ENCODE data around the gene JHY. TPM values are rescaled to one million over a fixed set of nuclear protein-coding genes. Genes with fewer than 3 reads are reported as not detected.

The JHY gene
- total and polyA plus RNA-seq, 2 donors (not counting 1 experiment from before 2014, with no cell fraction given) = 1.6 to 3.5 TPM

DNA sequence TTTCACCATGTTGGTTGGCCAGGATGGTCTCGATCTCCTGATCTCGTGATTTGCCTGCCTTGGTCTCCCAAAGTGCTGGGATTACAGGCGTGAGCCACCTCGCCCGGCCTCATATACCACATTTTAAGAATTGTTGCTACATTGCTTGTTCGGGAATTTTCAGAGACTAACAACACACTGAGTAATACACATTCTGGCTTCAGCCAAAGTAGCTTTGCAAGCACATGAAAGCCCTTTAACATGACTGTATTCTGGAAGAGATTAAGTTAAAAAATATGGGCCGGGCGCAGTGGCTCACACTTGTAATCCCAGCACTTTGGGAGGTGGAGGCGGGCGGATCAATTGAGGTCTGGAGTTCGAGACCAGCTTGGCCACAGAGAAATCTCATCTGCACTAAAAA lies 29.3 kb upstream of the JHY start:
- Histone ChIP-seq H3K9ac (ENCODE audit: insufficient read depth, low read length) (no peak overlapping the region), H4K20me1 (ENCODE audit: control insufficient read depth, extremely low read depth, insufficient read depth, low read length) (no peaks in the 10 kb centered on the region), H2AFZ (ENCODE audit: low read length) (no peak overlapping the region), H3K27me3 (ENCODE audit: control insufficient read depth, insufficient read depth, low read length) (no peaks in the 10 kb centered on the region), H3K4me1 (ENCODE audit: control insufficient read depth, extremely low read depth, insufficient read depth, low read length) (peaks cover 2% of the 10 kb centered on the region), H3K9me3 (ENCODE audit: control insufficient read depth, insufficient read depth, low read depth, low read length) (no peaks in the 10 kb centered on the region), H3K36me3 (ENCODE audit: control insufficient read depth, insufficient read depth, low read length) (no peaks in the 10 kb centered on the region), H3K4me2 (ENCODE audit: extremely low read depth, insufficient read depth, low read length) (no peak overlapping the region), H3K4me3 (replicated peaks in 1 of 4; ENCODE audit: control extremely low read depth in 1 of 4, insufficient read depth in 1 of 4, low read depth in 3 of 4, low read length in 4 of 4) (no peak overlapping the region), H3K27ac (ENCODE audit: insufficient read depth, low read length) (no peak overlapping the region), H3K79me2 (ENCODE audit: control insufficient read depth, insufficient read depth, low read length) (no peaks in the 10 kb centered on the region)
- no peak for TF ChIP-seq EZH2 (IDR thresholded peaks at IDR 0.05; ENCODE audit: low read length, missing control alignments)
- TF ChIP-seq, protein P1, sequence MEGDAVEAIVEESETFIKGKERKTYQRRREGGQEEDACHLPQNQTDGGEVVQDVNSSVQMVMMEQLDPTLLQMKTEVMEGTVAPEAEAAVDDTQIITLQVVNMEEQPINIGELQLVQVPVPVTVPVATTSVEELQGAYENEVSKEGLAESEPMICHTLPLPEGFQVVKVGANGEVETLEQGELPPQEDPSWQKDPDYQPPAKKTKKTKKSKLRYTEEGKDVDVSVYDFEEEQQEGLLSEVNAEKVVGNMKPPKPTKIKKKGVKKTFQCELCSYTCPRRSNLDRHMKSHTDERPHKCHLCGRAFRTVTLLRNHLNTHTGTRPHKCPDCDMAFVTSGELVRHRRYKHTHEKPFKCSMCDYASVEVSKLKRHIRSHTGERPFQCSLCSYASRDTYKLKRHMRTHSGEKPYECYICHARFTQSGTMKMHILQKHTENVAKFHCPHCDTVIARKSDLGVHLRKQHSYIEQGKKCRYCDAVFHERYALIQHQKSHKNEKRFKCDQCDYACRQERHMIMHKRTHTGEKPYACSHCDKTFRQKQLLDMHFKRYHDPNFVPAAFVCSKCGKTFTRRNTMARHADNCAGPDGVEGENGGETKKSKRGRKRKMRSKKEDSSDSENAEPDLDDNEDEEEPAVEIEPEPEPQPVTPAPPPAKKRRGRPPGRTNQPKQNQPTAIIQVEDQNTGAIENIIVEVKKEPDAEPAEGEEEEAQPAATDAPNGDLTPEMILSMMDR (conservative IDR thresholded peaks at IDR 0.05 in 1 of 2, IDR thresholded peaks at IDR 0.05 in 1 of 2; ENCODE audit: low read depth in 1 of 2, low read length in 2 of 2) = no peak
- DNase-seq (ENCODE audit: low read depth in 2 of 2) = peak in 1 of 2 donors; percentile 14

DNA sequence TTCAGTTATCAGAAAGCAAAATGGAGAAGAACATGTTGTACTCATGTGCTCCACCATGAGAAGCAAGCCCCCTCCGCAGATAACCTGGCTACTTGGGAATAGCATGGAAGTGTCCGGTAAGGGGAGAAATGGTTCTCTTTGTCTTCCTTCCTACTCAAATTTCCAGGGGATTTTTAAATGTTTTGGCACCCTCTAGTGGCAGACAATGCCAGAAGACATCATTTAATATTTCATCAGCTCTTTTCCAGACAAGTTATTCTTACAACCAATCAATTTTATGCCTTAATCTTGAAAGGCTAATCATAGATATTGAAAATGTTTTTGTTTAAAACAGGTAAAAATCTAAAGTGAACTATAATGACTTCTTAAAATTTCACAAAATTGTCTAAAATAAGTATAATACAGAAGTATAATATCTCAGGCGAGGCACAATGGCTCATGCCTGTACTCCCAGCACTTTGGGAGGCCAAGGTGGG lies 28.6 kb upstream of the JHY start:
- TF ChIP-seq, protein P1 (conservative IDR thresholded peaks at IDR 0.05 in 1 of 2, IDR thresholded peaks at IDR 0.05 in 1 of 2; ENCODE audit: low read depth in 1 of 2, low read length in 2 of 2) = peak; percentile 57 to 58
- TF ChIP-seq EZH2 (IDR thresholded peaks at IDR 0.05; ENCODE audit: low read length, missing control alignments) = no peak
- Histone ChIP-seq H3K36me3 (ENCODE audit: control insufficient read depth, insufficient read depth, low read length) (no peaks in the 10 kb centered on the region), H3K4me3 (replicated peaks in 1 of 4; ENCODE audit: control extremely low read depth in 1 of 4, insufficient read depth in 1 of 4, low read depth in 3 of 4, low read length in 4 of 4) (no peak overlapping the region), H3K9ac (ENCODE audit: insufficient read depth, low read length) (no peak overlapping the region), H3K4me1 (ENCODE audit: control insufficient read depth, extremely low read depth, insufficient read depth, low read length) (peaks cover 2% of the 10 kb centered on the region), H4K20me1 (ENCODE audit: control insufficient read depth, extremely low read depth, insufficient read depth, low read length) (no peaks in the 10 kb centered on the region), H3K79me2 (ENCODE audit: control insufficient read depth, insufficient read depth, low read length) (no peaks in the 10 kb centered on the region), H3K4me2 (ENCODE audit: extremely low read depth, insufficient read depth, low read length) (peak overlapping the region; percentile 37), H3K27ac (ENCODE audit: insufficient read depth, low read length) (no peak overlapping the region), H3K27me3 (ENCODE audit: control insufficient read depth, insufficient read depth, low read length) (no peaks in the 10 kb centered on the region), H3K9me3 (ENCODE audit: control insufficient read depth, insufficient read depth, low read depth, low read length) (no peaks in the 10 kb centered on the region), H2AFZ (ENCODE audit: low read length) (peak overlapping the region; percentile 47)
- peak; percentile 78 to 88 for DNase-seq (ENCODE audit: low read depth in 2 of 2)

DNA sequence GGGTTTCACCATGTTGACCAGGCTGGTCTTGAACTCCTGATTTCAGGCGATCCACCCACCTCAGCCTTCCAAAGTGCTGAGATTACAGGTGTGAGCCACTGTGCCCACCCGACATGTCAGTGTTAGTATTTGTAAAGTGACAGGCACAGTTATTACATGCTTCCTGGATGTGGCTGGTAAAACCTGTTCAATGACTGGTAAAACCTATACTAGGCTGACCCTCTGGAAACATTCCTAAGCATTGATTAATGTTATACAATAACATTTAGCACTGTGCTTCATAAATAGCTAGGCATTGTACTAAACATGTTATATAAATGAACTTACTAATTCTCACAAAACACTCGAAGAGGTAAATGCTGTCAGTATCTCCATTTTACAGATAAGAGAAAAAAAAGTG lies 20.9 kb upstream of the JHY start:
- DNase-seq (ENCODE audit: low read depth in 2 of 2) = no peak
- Histone ChIP-seq H3K79me2 (ENCODE audit: control insufficient read depth, insufficient read depth, low read length) (no peaks in the 10 kb centered on the region), H3K4me2 (ENCODE audit: extremely low read depth, insufficient read depth, low read length) (no peak overlapping the region), H4K20me1 (ENCODE audit: control insufficient read depth, extremely low read depth, insufficient read depth, low read length) (no peaks in the 10 kb centered on the region), H3K27me3 (ENCODE audit: control insufficient read depth, insufficient read depth, low read length) (no peaks in the 10 kb centered on the region), H3K36me3 (ENCODE audit: control insufficient read depth, insufficient read depth, low read length) (no peaks in the 10 kb centered on the region), H3K4me3 (replicated peaks in 1 of 4; ENCODE audit: control extremely low read depth in 1 of 4, insufficient read depth in 1 of 4, low read depth in 3 of 4, low read length in 4 of 4) (no peak overlapping the region), H3K4me1 (ENCODE audit: control insufficient read depth, extremely low read depth, insufficient read depth, low read length) (no peaks in the 10 kb centered on the region), H3K9ac (ENCODE audit: insufficient read depth, low read length) (no peak overlapping the region), H3K27ac (ENCODE audit: insufficient read depth, low read length) (no peak overlapping the region), H2AFZ (ENCODE audit: low read length) (no peak overlapping the region), H3K9me3 (ENCODE audit: control insufficient read depth, insufficient read depth, low read depth, low read length) (no peaks in the 10 kb centered on the region)
- no peak for TF ChIP-seq EZH2 (IDR thresholded peaks at IDR 0.05; ENCODE audit: low read length, missing control alignments)
- TF ChIP-seq, protein P1 (conservative IDR thresholded peaks at IDR 0.05 in 1 of 2, IDR thresholded peaks at IDR 0.05 in 1 of 2; ENCODE audit: low read depth in 1 of 2, low read length in 2 of 2) = no peak

All from fibroblast of lung (primary cell).